GM04503 (cell line): Measurements from ENCODE around the gene GUCY2D.

Experiments
- DNase-seq: peaks from one replicate; pipeline ENCODE4 v3.0.0-alpha.2; 2012; ENCODE audit warnings: low read depth

The GUCY2D gene

DNA sequence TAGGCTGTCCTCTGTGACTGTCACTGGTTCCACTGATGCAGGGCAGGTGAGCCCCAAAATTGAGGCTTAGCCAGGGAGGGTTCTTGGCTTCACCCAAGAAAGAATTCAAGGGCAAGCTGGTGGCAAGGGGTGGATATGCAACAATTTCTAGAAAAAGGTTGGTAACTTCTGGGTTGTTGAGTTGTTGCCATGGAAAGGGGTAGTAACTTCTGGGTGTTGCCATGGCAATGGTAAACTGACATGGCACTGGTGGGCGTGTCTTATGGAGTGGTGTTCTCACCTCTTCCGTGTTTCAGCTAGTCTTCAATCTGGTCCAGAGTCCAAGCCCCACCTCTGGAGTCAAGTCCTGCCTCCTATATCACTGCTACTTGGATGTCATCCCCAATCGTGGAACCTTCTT, 9.5 kb upstream of the GUCY2D start:
- DNase-seq = no peak

DNA sequence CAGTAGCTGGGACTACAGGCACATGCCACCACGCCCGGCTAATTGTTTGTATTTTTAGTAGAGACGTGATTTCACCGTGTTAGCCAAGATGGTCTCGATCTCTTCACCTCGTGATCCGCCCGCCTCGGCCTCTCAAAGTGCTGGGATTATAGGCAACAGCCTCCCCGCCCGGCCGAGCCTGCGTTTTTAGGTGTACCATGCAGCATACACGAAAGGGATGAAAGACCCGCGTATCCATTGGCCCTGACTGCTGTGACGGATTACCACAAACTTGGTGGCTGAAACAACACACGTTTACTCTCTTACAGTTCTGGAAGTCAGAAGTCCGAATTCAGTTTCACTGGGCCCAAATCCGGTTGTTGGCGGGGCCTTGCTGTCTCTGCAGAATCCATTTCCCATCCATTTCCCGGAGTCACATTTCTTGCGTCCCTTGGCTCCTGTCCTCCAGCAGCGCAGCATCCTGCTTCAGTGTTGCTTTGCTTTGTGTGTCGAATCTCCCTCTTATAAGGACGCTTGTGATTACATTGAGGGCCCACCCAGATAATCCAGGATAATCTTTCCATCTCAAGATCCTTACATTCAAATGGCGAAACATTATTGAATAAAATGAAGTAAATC, 8.3 kb upstream of the GUCY2D start:
- no peak for DNase-seq

DNA sequence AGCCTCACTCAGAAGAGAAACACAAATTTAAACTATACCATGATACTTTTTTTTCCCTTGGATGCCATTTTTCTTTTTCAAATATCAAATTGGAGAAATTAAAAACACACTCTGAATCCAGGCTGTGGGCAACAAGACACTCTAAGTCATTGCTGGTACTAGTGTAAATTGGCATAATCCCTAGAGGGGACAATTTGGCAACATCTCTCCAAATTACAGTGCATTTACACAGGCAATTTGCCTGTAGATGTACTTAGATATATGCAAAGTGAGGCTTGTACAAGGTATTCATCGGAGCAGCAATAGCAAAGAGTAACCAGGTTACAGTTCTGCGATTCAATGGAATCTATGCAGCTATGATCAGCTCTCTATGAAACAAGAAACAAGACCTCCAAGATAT, 6.7 kb upstream of the GUCY2D start:
- no peak for DNase-seq

DNA sequence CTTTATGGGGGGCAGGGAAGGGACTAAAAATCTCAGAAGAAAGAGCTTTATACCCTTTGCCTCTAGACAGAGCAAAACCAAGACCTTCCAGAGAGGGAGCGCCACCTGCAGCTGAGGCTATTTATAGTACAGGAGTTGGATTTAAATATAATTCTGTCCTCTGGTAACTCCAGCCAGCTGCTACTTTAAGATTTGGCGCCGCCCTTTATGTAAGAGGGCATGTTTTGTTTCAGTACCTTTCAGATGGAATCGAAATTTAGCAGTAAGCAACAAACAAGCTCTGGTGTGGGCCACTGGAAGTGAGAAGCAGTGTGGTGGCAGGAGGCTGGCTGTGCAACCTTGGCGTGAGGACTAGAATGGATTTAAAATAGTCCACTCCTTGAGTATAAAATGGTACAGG, 5.2 kb upstream of the GUCY2D start:
- DNase-seq = no peak

DNA sequence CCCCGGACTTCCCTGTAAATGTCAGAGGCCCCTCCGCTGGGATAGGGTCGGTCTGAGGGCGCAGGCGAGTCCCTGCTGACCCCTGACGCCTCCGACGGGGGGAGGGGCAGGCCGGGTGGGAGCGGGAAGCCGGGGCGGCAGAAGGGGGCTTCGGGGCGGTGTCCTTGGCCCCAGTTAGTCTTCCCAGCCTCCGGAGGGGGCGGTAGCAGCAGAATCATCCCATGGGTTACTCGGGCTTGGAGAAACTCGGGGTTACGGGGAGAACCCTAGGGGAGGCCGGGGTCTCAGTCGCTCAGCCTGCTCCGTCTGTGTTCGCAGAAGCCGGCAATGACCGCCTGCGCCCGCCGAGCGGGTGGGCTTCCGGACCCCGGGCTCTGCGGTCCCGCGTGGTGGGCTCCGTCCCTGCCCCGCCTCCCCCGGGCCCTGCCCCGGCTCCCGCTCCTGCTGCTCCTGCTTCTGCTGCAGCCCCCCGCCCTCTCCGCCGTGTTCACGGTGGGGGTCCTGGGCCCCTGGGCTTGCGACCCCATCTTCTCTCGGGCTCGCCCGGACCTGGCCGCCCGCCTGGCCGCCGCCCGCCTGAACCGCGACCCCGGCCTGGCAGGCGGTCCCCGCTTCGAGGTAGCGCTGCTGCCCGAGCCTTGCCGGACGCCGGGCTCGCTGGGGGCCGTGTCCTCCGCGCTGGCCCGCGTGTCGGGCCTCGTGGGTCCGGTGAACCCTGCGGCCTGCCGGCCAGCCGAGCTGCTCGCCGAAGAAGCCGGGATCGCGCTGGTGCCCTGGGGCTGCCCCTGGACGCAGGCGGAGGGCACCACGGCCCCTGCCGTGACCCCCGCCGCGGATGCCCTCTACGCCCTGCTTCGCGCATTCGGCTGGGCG, 542 bp downstream of the GUCY2D start:
- DNase-seq = no peak

DNA sequence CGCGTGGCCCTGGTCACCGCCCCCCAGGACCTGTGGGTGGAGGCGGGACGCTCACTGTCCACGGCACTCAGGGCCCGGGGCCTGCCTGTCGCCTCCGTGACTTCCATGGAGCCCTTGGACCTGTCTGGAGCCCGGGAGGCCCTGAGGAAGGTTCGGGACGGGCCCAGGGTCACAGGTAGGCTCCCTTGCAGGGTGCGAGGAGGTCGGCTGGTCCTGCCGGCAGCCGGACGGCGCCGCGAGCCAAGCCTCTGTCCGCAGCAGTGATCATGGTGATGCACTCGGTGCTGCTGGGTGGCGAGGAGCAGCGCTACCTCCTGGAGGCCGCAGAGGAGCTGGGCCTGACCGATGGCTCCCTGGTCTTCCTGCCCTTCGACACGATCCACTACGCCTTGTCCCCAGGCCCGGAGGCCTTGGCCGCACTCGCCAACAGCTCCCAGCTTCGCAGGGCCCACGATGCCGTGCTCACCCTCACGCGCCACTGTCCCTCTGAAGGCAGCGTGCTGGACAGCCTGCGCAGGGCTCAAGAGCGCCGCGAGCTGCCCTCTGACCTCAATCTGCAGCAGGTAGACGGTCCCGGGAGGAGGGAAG, 1.3 kb downstream of the GUCY2D start:
- no peak for DNase-seq

DNA sequence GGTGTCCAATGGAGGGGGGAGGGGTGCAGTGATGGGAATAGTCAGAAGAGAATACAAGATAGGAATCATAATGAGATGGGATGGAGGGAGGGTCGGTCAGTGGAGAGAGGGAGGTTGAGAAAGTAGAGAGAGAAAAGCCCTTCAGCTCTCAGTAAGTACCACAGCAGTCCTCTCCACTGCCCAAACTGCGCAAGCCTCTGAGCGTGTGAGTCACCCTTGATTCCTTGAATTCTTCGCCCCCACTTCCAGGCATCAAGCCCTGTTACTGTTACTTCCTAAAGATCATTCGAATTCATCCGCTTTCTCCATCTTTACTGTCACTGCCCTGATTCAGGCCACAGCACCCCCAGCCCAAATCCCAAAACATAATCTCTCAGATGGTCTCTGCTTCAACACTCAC, 2.5 kb downstream of the GUCY2D start:
- DNase-seq = no peak

DNA sequence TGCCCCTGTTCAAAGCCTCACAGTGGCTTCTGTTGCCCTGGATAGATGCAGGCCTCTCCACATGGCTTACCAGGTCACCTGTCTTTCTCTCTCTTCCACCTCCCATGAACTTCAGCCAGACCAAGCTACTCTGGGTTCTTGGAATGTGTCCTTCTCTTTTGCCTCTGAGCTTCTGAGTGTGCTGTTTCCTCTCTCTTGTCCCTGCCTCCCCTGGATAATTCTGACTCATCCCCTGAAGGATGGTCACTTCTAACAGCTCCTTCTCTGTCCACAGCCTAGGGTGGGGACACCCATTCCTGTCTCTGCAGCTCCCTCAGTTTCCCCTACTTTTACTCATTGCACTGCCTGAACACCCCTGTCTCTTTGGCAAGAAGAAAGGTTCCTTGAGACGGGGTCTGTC, 2.9 kb downstream of the GUCY2D start:
- DNase-seq = no peak

DNA sequence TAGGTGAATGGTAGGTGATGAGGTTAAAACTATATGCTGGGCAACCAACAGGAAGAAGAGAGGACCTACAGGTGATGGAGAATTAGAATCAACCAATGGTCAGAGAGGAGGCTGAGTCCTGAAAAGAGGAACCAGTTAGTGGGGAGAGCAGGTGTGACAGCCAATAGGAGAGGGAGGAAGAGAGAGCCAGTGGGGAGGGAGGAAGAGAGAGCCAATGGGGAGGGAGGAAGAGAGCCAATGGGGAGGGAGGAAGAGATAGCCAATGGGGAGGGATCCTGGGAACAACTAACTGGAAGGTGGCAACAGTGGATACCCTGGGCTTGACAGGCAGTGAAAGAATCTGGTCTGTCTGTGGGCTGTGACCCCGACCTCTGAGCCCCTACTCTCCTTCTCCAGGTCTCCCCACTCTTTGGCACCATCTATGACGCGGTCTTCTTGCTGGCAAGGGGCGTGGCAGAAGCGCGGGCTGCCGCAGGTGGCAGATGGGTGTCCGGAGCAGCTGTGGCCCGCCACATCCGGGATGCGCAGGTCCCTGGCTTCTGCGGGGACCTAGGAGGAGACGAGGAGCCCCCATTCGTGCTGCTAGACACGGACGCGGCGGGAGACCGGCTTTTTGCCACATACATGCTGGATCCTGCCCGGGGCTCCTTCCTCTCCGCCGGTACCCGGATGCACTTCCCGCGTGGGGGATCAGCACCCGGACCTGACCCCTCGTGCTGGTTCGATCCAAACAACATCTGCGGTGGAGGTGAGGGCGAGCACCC, 3.7 kb downstream of the GUCY2D start:
- DNase-seq = no peak

DNA sequence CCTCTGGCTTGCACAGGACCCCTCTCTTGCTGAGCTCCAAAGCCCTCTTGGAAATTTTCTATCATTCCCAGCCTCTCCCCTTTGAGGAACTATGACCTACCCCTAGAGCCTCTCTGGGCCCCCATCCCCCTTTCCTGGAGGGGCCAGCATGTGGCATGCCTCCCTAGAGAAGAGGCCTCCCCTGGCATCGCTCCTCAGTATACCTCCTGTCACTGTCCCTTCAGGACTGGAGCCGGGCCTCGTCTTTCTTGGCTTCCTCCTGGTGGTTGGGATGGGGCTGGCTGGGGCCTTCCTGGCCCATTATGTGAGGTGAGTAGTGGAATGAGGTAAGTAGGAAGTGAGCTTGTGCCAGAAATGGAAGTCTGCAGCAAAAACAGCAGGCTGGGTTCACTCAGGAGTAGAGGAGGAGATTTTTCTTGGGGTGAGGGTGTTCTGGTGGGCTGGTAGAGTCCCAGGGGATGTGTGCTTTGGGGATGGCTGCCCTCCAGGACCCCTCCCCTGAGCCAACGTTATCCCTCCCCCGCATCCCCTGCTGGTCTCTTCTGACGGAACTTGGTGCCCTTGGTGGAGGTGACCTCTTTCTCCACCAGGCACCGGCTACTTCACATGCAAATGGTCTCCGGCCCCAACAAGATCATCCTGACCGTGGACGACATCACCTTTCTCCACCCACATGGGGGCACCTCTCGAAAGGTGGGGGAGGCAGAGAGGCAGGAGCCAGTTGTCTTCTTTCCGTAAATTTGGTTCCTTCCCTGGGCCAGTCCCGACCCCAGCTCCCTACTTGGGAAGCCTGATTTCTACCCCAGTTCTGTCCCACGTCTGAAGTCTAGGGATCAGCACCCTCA, 4.6 kb downstream of the GUCY2D start:
- no peak for DNase-seq

DNA sequence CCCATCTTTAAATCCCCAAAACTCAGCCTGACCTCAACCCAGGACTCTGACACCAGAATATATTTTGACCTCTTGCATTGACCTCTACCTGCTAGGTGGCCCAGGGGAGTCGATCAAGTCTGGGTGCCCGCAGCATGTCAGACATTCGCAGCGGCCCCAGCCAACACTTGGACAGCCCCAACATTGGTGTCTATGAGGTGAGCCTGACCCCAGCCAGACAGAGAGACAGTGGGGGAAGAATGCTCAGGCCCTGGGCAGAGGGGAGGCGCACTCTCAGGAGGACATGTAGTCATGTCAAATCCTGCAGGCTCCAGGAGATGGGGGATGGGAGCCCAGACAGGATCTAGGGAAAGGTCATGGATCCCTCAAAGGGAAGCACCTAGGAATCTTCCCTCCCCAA, 5.4 kb downstream of the GUCY2D start:
- DNase-seq = no peak

DNA sequence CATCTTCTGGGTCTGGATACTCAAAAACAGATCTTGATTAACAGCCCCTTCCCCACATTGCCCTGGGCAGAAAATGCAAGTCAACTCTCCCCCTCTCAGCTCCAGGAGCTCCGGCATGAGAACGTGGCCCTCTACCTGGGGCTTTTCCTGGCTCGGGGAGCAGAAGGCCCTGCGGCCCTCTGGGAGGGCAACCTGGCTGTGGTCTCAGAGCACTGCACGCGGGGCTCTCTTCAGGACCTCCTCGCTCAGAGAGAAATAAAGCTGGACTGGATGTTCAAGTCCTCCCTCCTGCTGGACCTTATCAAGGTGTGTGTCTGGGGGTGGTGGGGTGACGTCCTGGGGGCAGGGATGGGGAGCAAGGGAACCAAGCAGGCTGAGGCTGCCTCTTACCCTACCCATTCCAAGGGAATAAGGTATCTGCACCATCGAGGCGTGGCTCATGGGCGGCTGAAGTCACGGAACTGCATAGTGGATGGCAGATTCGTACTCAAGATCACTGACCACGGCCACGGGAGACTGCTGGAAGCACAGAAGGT, 9.7 kb downstream of the GUCY2D start:
- no peak for DNase-seq

DNA sequence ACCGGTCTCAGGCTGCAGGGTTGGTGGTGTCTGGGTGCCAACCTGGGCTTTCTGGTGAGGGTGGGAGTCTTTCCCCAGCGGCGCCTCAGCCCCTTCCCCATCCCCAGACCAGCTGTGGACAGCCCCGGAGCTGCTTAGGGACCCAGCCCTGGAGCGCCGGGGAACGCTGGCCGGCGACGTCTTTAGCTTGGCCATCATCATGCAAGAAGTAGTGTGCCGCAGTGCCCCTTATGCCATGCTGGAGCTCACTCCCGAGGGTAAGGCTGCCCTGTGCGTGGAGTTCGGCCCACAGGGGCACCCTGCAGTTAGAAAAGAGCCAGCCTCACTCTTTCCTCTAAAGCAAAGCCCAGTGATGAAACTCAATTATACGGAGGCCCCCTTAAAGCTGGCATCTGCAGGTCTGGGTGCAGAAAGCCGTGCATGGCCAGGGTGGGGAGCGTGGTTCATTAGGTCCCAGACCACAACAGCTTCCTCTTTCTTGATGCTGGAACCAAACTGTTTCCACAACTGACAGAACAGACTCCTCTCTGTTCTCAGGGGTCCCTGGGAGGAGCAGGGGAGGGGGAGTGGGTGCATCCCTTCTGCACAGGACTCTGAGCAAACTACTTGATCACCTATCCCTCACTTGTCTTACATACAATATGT, 10.7 kb downstream of the GUCY2D start:
- DNase-seq = no peak

DNA sequence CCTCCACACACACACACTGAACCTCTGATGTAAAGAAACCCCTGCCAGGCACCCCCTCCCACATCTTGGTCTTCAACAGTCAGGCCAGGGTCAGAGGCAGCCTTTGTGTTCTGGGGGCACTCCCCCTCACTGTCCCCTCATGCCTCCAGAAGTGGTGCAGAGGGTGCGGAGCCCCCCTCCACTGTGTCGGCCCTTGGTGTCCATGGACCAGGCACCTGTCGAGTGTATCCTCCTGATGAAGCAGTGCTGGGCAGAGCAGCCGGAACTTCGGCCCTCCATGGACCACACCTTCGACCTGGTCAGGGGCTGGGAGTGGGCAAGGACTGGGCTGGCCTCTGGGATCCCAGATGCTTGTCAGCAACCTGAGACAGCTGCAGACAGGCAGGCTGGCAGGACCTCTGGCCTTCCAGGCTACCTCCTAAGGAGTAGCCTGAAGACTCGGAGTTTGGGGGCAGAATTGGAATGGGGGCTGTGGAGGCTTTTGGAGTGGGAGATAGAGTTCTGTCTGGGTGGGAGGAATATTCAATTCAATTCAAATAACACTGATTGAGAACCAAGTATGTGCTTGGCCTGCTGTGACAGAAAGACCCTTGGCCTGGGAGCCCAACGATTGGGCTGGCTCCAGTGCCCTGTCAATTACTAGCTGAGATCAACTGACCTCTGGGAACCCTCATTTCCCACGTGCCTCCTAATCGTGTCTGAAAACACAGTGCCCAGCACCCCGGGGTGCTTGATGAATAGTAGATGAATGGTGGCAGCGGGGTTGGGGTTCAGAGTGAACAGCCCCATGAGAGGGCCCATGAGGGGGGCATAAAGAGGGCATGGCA, 11.5 kb downstream of the GUCY2D start:
- no peak for DNase-seq

DNA sequence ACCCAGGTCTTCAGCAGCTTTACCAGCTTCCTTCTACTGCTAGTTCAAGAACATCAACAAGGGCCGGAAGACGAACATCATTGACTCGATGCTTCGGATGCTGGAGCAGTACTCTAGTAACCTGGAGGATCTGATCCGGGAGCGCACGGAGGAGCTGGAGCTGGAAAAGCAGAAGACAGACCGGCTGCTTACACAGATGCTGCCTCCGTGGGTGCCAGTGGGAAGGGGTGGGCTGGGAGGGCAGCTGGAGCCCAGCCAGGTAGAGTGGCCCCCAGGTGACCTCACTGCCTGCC, 12.1 kb downstream of the GUCY2D start:
- no peak for DNase-seq

DNA sequence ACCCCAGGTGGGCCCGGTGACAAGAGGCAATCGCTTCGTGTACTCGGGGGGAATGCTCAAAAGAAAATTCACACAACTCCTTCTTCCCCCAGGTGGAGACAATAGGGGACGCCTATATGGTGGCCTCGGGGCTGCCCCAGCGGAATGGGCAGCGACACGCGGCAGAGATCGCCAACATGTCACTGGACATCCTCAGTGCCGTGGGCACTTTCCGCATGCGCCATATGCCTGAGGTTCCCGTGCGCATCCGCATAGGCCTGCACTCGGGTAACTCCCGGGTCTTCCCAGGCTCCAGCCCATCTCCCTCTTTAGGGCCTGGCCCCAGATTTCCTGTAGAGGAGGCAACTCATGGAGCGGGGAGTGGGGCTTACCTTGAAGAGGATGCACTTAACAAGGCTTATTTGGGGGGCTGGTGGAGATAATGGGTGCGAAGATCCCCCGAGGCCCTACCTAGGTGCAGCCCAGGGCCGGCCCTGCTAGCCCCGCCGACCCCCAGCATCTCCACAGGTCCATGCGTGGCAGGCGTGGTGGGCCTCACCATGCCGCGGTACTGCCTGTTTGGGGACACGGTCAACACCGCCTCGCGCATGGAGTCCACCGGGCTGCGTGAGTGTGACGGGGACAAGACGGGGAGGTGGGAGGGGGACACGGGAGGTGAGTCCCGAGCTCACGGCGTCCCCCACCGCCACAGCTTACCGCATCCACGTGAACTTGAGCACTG, 13.0 kb downstream of the GUCY2D start:
- DNase-seq = no peak

DNA sequence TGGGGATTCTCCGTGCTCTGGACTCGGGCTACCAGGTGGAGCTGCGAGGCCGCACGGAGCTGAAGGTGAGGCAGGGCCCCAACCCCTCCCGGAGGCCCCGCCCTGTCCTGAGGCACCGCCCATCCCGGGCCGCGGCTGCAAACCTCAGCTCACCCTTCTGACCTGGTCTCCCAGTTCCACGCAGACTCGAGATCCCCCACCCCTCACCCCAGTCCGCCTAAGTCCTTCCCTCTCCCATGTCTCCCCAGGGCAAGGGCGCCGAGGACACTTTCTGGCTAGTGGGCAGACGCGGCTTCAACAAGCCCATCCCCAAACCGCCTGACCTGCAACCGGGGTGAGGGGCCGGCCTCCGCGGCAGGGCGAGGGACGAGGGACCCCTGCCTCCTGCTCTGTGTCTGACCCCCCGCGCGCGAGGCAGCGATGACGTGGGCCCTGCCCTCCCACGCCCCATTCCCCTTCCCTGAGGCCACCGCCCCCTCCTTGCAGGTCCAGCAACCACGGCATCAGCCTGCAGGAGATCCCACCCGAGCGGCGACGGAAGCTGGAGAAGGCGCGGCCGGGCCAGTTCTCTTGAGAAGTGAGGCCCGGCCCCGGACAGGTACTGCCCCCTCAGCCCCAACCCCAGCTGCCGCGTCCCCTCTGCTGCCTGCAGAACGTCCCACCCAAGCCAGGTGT, 13.7 kb downstream of the GUCY2D start:
- no peak for DNase-seq

DNA sequence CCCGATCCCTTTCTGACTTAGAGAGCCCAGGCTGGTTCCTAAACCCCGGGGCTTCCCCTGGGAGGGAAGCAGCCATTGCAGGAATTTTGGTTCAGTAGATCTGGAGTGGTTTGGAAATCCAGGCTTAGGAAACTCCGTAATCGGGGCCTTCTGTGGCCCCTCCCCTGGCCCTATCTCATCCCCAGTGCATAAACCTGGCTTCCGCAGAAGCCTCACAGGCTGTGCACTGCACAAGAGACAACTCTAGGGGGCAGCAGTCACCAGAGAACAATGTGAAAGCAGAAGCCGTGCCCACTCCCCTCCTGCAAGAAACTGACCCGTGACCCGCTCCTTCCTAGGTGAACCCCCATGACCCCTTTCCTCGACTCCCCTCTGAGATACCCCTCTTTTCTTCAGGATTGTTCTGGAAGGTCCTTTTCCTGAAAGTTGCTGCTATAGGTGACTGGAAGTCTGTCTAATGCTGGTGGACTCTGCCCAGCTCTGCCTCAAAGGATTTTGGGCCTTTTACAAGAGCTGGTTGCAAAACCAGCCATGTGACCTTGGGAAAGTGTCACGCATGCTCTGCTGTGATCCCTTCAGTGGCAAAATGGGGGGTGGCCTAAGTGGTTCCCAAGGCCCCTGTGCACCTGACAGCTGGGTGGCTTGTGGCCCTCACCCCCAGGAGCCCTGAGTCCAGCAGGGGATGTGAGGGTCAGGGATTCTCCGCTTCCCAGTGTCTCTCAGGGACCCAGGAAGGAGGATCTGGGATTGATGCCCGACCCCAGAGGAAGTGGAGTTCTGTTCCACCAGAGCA, 14.4 kb downstream of the GUCY2D start:
- no peak for DNase-seq
